AG04450 (cell line): ENCODE data around the gene KBTBD4. TPM values are rescaled to one million over a fixed set of nuclear protein-coding genes. Genes with fewer than 3 reads are reported as not detected.
"Not testable (repeated sequence)": the region's sequence is repeated elsewhere in the genome, so short reads cannot be mapped to it uniquely, and the experiment has no call there.

Experiments used
- CTCF ChIA-PET: fragments of 300-600, 350-600 bp; formaldehyde crosslinking; extraction: SDS; loops from one replicate; lab custom pipeline; 2022; ENCODE audit warnings: antibody characterized with exemption, inconsistent platforms; lab: Charles Lee
- POLR2A ChIA-PET: fragments of 350-600 bp; formaldehyde crosslinking; extraction: SDS; loops from one replicate; lab custom pipeline; 2021; ENCODE audit warnings: antibody characterized with exemption, inconsistent platforms; lab: Yijun Ruan, JAX
- DNase-seq: peaks from one replicate; pipeline ENCODE4 v3.0.0-alpha.2; 2011; ENCODE audit warnings: low read depth, low spot score
- H3K27ac ChIP-seq: one replicate; pipeline ENCODE4 v1.5.1; 2012; ENCODE audit warnings: low read depth, low read length, control low read depth
- H3K27me3 ChIP-seq: one replicate; pipeline ENCODE4 v1.6.0; 2012; ENCODE audit warnings: low read length; ENCODE audit not compliant: control insufficient read depth, insufficient read depth
- H3K4me3 ChIP-seq: 2 replicates; pipeline ENCODE4 v1.5.1; 2011; ENCODE audit warnings: mild to moderate bottlenecking, low read depth, low read length, control low read depth
- H3K9me3 ChIP-seq: 2 replicates; pipeline ENCODE4 v1.5.1; 2012; ENCODE audit warnings: low read length; ENCODE audit not compliant: control insufficient read depth, insufficient read depth
- polyA plus RNA-seq: library from polyadenylated mRNA; depleted of rRNA; stranded (reverse); fragments of >200 nt; gene quantifications from 2 replicates; pipeline ENCODE4 v1.2.3, GENCODE V29; 2011
- TF ChIP-seq, protein P1 (sequence below): IDR thresholded peaks from 2 replicates; pipeline ENCODE4 v1.5.1; 2011; ENCODE audit warnings: low read depth, low read length, control low read depth, inconsistent platforms

The KBTBD4 gene
- polyA plus RNA-seq, 1 experiment: 20.0 TPM

- CTCF ChIA-PET: interaction anchor here (0.6 to 1.3 kb wide), 9 partner anchors 9 to 293 kb away, joined by 3 to 10 read pairs (median 3); no protein-coding TSS in a partner anchor
- POLR2A ChIA-PET: interaction anchor here (0.7 to 1.9 kb wide), 2 partner anchors 18 to 141 kb away, joined by 4 to 19 read pairs; no protein-coding TSS in a partner anchor
Measured at GRCh38 chr11:47551086-47551485, 27.7 kb downstream of the KBTBD4 start.

DNA sequence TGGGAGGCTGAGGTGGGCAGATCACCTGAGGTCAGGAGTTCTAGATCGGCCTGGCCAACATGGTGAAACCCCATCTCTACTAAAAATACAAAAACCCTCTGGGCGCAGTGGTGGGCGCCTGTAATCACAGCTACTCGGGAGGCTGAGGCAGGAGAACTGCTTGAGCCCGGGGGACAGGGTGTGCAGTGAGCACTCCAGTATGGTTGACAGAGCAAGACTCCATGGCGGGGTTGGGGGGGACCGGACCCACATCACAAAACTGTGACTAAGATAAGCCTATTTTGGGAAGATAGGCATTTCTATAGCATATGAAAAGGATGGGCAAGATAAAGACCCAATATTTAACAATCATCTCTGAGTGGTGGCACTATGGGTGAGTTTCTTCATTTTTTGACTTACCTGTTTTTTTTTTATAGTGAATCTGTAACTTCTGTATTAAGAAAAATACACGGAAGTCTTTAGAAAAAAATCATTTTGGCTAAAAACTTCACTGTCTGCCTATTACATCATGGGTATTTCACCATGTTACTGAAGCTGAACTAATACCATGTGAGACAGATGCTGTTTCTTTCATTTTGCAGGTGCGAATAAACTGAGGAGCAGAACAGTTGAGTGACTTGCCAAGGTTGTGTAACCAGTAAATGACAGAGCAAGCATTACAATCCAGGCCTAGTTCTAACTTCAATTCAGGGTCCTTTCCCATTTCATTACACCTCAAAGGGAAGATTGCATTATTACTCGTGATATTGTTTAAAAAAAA lies 28.3 kb downstream of the KBTBD4 start:
- POLR2A ChIA-PET: interaction anchor here (0.6 to 1.9 kb wide), 3 partner anchors 8 to 141 kb away, joined by 4 to 19 read pairs (median 5); no protein-coding TSS in a partner anchor
- TF ChIP-seq, protein P1, sequence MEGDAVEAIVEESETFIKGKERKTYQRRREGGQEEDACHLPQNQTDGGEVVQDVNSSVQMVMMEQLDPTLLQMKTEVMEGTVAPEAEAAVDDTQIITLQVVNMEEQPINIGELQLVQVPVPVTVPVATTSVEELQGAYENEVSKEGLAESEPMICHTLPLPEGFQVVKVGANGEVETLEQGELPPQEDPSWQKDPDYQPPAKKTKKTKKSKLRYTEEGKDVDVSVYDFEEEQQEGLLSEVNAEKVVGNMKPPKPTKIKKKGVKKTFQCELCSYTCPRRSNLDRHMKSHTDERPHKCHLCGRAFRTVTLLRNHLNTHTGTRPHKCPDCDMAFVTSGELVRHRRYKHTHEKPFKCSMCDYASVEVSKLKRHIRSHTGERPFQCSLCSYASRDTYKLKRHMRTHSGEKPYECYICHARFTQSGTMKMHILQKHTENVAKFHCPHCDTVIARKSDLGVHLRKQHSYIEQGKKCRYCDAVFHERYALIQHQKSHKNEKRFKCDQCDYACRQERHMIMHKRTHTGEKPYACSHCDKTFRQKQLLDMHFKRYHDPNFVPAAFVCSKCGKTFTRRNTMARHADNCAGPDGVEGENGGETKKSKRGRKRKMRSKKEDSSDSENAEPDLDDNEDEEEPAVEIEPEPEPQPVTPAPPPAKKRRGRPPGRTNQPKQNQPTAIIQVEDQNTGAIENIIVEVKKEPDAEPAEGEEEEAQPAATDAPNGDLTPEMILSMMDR: no peak
- Histone ChIP-seq H3K4me3 (no peak overlapping the region), H3K27me3 (no peaks in the 10 kb centered on the region), H3K9me3 (peaks cover 3% of the 10 kb centered on the region; the same call in 1 of the 2 replicates), H3K27ac (no peak overlapping the region)
- CTCF ChIA-PET: interaction anchor here (0.7 to 1.3 kb wide), 2 partner anchors 10 to 12 kb away, joined by 3 to 5 read pairs; no protein-coding TSS in a partner anchor
- no peak for DNase-seq

More at GRCh38 chr11:47551086-47551485, 27.7 kb downstream of the KBTBD4 start:
- peaks cover 3% of the 10 kb centered on the region; the same call in 1 of the 2 replicates for H3K9me3 ChIP-seq
- TF ChIP-seq, protein P1: peak; percentile 59
- DNase-seq: no peak
- no peaks in the 10 kb centered on the region for H3K27me3 ChIP-seq
- peak overlapping the region; percentile 99 for H3K4me3 ChIP-seq
- H3K27ac ChIP-seq: no peak overlapping the region

- not testable (repeated sequence) for H3K4me3 ChIP-seq, H3K27ac ChIP-seq, H3K9me3 ChIP-seq, H3K27me3 ChIP-seq, DNase-seq
- ChIA-PET CTCF (interaction anchor here (0.6 kb wide), 1 partner anchor 92 kb away, joined by 3 read pairs; no protein-coding TSS in a partner anchor), POLR2A (interaction anchor here (0.6 to 0.7 kb wide), 2 partner anchors 70 to 102 kb away, joined by 5 to 10 read pairs; no protein-coding TSS in a partner anchor)
Measured at GRCh38 chr11:47546274-47546673, 32.5 kb downstream of the KBTBD4 start.

DNA sequence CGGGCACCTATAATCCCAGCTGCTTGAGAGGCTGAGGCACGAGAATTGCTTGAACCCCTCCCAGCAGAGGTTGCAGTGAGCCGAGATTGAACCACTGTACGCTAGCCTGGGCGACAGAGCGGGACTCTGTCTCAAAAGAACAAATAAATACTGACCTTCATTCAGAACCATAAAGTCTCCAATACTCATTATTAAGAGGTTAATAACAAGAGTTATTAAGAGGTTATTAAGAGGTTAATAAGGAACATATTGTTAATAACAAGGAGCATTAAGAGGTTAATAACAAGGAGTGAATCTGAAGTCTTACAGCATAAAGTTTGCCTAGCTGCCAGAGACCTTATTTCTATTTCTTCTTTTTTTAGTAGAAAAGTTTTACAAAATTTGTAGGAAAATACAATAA lies 33.5 kb downstream of the KBTBD4 start:
- TF ChIP-seq, protein P1: no peak
- H3K27me3 ChIP-seq: no peaks in the 10 kb centered on the region
- H3K27ac ChIP-seq: no peak overlapping the region
- POLR2A ChIA-PET: no interaction called here
- no peaks in the 10 kb centered on the region for H3K9me3 ChIP-seq
- CTCF ChIA-PET: no interaction called here
- H3K4me3 ChIP-seq: no peak overlapping the region
- DNase-seq: no peak

GRCh38 chr11:47541070-47541469 lies 37.7 kb downstream of the KBTBD4 start:
- H3K4me3 ChIP-seq: no peak overlapping the region
- CTCF ChIA-PET: interaction anchor here (1.8 to 2.3 kb wide), 2 partner anchors 10 to 12 kb away, joined by 5 to 11 read pairs; no protein-coding TSS in a partner anchor
- TF ChIP-seq, protein P1: no peak
- H3K27ac ChIP-seq: peak overlapping the region; percentile 21
- no peaks in the 10 kb centered on the region for H3K27me3 ChIP-seq
- POLR2A ChIA-PET: no interaction called here
- no peaks in the 10 kb centered on the region for H3K9me3 ChIP-seq
- DNase-seq: no peak
